Transverse colon (tissue), 4 donors: ENCODE results near the gene WASHC3. TPM values are rescaled to one million over a fixed set of nuclear protein-coding genes. Genes with fewer than 3 reads are reported as not detected.

Source experiments
- DNase-seq: peaks from one replicate; pipeline ENCODE4 v3.0.0-alpha.2; 2019
- H3K27ac ChIP-seq, 4 donors: fragments of 200-600 bp; sonication (generic); 2 replicates each; pipeline ENCODE4 v1.5.1; 2016 to 2018; ENCODE audit warnings: inconsistent platforms in 4 of 4
- H3K27me3 ChIP-seq: fragments of 200-600 bp; sonication (generic); 2 replicates; pipeline ENCODE4 v1.5.1; 2017; ENCODE audit warnings: inconsistent platforms
- H3K36me3 ChIP-seq, 4 donors: fragments of 200-600 bp; sonication (generic); 2 replicates each; pipeline ENCODE4 v1.5.1; 2017 to 2019; ENCODE audit warnings: inconsistent platforms in 4 of 4
- H3K4me1 ChIP-seq, 4 donors: fragments of 200-600 bp; sonication (generic); 2 replicates each; pipeline ENCODE4 v1.5.1; 2017 to 2020; ENCODE audit warnings: inconsistent platforms in 4 of 4
- H3K4me3 ChIP-seq, 4 donors: fragments of 200-600 bp; sonication (generic); 1 replicate in 1 of 4; 2 replicates in 3 of 4; pipeline versions ENCODE4 v1.5.1 to v1.6.1; 2017 to 2019; ENCODE audit warnings: inconsistent platforms in 4 of 4
- H3K9me3 ChIP-seq, 2 donors: fragments of 200-600 bp; sonication (generic); 2 replicates each; pipeline ENCODE4 v1.5.1; 2017 to 2019; ENCODE audit warnings: inconsistent platforms in 2 of 2
- EP300 ChIP-seq: sonication (generic); formaldehyde crosslinking; IDR thresholded peaks from one replicate; pipeline ENCODE4 v1.6.1; 2017; ENCODE audit warnings: antibody characterized with exemption, low read depth
- POLR2A ChIP-seq: fragments of 450-650 bp; IDR thresholded peaks from one replicate; pipeline ENCODE4 v1.6.1; 2016; ENCODE audit warnings: antibody characterized with exemption, mild to moderate bottlenecking, moderate library complexity
- POLR2AphosphoS5 ChIP-seq, 3 donors: sonication (generic); formaldehyde crosslinking; IDR thresholded peaks; one replicate each; pipeline ENCODE4 v1.6.1; 2016; ENCODE audit warnings: antibody characterized with exemption in 3 of 3
- WGBS, 2 donors: methylation state at CpG; one replicate each; pipeline ENCODE4 v1.1.5; 2018; ENCODE audit warnings: low coverage in 1 of 2; 5-methylcytosine and 5-hydroxymethylcytosine counted together
- in situ Hi-C, 4 donors: fragments of 200-750 bp; cut with MboI; loops; one replicate each; pipeline versions ENCODE4 v1.15.0 to v1.15.1; 2017; ENCODE audit warnings: low sequenced_read_pairs in 3 of 4, low pct_ligation_motif_present in 1 of 4, low pct_unique_long_range_greater_than_20kb in 1 of 4
- intact Hi-C: fragments of 100-400 bp; cut with DNase I; formaldehyde crosslinking; loops from one replicate; pipeline ENCODE4 v1.15.1; 2023; ENCODE audit warnings: low total_unique reads
- total RNA-seq, 4 donors: library from RNA; depleted of rRNA; stranded (reverse); fragments of >200 nt; gene quantifications; one replicate each; pipeline ENCODE4 v1.1.0, GENCODE V29; 2016
- TF ChIP-seq, protein P1 (sequence below), 5 experiments: fragments of 200-600 bp in 3 of 5; fragments of 450-650 bp in 2 of 5; sonication (generic) in 3 of 5; IDR thresholded peaks; 1 replicate in 2 of 5; 2 replicates in 3 of 5; pipeline ENCODE4 v1.5.1; 2016 to 2017; ENCODE audit warnings: antibody characterized with exemption in 5 of 5, inconsistent platforms in 3 of 5, mild to moderate bottlenecking in 2 of 5, moderate library complexity in 1 of 5

The WASHC3 gene
- total RNA-seq, 4 donors from 2014 or later: 18.7 to 78.6 (median 52.3) TPM

DNA sequence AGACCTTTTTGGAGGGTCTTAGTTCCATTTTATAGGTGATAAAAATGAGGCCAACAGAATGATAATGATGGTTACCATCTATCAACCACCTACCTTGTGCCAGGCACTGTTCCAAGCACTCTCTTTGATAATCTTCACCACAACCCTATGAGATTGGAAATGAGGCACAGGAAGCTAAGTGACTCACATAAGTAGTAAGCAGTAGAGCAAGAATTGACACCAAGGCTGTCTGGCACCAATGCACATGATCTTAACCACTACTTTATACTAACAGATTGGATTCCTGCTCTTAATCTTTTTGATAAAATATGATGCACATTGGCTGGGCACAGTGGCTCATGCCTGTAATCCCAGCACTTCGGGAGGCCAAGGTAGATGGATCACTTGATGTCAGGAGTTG is 93.0 kb downstream of the WASHC3 start:
- Histone ChIP-seq H3K36me3 (no peaks in the 10 kb centered on the region), H3K27me3 (no peaks in the 10 kb centered on the region), H3K4me3 (no peak overlapping the region), H3K27ac (no peak overlapping the region), H3K4me1 (no peaks in the 10 kb centered on the region), H3K9me3 (no peaks in the 10 kb centered on the region)
- in situ Hi-C loops (no loop called here), intact Hi-C loops (no loop called here)
- TF ChIP-seq, protein P1, sequence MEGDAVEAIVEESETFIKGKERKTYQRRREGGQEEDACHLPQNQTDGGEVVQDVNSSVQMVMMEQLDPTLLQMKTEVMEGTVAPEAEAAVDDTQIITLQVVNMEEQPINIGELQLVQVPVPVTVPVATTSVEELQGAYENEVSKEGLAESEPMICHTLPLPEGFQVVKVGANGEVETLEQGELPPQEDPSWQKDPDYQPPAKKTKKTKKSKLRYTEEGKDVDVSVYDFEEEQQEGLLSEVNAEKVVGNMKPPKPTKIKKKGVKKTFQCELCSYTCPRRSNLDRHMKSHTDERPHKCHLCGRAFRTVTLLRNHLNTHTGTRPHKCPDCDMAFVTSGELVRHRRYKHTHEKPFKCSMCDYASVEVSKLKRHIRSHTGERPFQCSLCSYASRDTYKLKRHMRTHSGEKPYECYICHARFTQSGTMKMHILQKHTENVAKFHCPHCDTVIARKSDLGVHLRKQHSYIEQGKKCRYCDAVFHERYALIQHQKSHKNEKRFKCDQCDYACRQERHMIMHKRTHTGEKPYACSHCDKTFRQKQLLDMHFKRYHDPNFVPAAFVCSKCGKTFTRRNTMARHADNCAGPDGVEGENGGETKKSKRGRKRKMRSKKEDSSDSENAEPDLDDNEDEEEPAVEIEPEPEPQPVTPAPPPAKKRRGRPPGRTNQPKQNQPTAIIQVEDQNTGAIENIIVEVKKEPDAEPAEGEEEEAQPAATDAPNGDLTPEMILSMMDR (IDR thresholded peaks at IDR 0.05): no peak
- TF ChIP-seq POLR2AphosphoS5 (IDR thresholded peaks at IDR 0.05): no peak
- TF ChIP-seq POLR2A: no peak
- no peak for TF ChIP-seq EP300
- DNase-seq: no peak
- WGBS, 2 donors: 92% methylated on average over 1 of the region's 1 CpG; no CpG with 5 or more reads in 1 of the 2 donors

DNA sequence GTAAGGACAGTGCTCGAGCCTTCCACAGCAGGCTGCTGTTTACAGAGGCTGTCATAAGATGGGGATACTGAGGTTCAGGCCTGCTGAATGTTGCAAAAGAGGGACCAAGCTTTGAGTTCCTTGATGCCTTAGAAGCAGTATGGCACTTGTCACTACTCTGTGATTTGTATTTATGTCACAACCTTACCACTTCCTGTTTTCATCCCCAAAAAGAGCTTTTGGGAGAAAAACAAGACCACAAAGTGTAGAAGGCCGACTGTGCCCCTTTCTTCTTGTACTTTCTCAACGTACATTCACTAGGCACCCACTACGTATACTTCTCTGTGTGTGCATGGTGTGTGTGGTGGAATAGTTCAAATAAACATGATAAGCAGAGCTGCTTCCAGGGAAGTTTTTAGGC is 94.3 kb downstream of the WASHC3 start:
- TF ChIP-seq POLR2A: no peak
- TF ChIP-seq POLR2AphosphoS5 (IDR thresholded peaks at IDR 0.05): no peak
- TF ChIP-seq, protein P1 (IDR thresholded peaks at IDR 0.05): no peak
- no peak for TF ChIP-seq EP300
- in situ Hi-C loops: no loop called here
- WGBS, 2 donors: 60 to 73% methylated on average over 1 to 4 of the region's 4 CpGs

DNA sequence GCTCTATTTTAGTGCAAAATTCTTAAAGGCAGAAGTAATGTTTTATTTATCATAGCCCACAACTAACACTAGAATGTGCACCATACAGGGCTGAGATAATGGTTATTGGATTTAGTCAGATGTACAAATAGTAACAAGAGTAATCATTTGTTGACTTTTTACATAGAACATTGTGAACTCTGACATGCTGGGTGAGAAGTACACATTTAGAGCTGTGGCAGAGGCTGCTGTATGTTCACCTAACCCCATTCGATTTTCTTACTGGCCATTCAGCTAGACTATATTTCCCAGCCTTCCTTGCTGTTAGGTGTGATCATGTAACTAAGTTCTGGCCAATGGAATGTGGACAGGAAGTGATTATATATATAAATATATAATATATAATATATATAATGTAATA is 95.3 kb downstream of the WASHC3 start:
- in situ Hi-C loops: no loop called here

More for the DNA sequence above, 94.3 kb downstream of the WASHC3 start:
- Histone ChIP-seq H3K27me3 (no peaks in the 10 kb centered on the region), H3K9me3 (no peaks in the 10 kb centered on the region), H3K4me3 (no peak overlapping the region), H3K4me1 (no peaks in the 10 kb centered on the region), H3K36me3 (no peaks in the 10 kb centered on the region), H3K27ac (no peak overlapping the region)
- intact Hi-C loops: no loop called here
- no peak for DNase-seq

DNA sequence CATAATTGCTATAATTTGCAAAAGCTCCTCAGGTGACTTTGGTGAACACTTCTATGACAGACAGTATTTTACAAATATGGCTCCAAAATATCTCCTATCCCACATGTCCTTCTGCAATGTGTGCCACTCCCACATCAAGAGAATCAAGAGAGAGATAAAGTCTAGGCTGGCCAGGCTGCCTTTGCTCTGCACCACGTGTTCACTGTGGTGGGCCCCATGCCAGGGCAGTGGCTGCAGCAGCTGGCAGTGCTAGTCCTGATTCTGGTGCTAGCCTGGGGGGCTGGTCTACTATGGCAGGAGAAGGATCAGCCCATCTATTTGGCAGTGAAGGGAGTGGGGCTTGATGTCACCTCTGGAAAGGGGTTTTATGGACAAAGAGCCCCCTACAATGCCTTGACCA is 98.1 kb downstream of the WASHC3 start:
- Histone ChIP-seq H3K36me3 (no peaks in the 10 kb centered on the region), H3K9me3 (no peaks in the 10 kb centered on the region), H3K4me3 (no peak overlapping the region), H3K27me3 (no peaks in the 10 kb centered on the region), H3K27ac (no peak overlapping the region), H3K4me1 (no peaks in the 10 kb centered on the region)
- intact Hi-C loops: no loop called here
- DNase-seq: no peak
- in situ Hi-C loops: no loop called here
- TF ChIP-seq POLR2A (no peak), POLR2AphosphoS5 (IDR thresholded peaks at IDR 0.05) (no peak), EP300 (no peak)
- TF ChIP-seq, protein P1 (IDR thresholded peaks at IDR 0.05): no peak
- WGBS, 2 donors: 20% methylated on average over 1 of the region's 1 CpG

More for the DNA sequence above, 95.3 kb downstream of the WASHC3 start:
- no peak overlapping the region for H3K27ac ChIP-seq
- H3K4me1 ChIP-seq: no peaks in the 10 kb centered on the region
- H3K27me3 ChIP-seq: no peaks in the 10 kb centered on the region
- no peaks in the 10 kb centered on the region for H3K9me3 ChIP-seq
- H3K4me3 ChIP-seq: no peak overlapping the region
- 81 to 88% methylated on average over 1 of the region's 1 CpG for WGBS, 2 donors
- H3K36me3 ChIP-seq: no peaks in the 10 kb centered on the region
- TF ChIP-seq, protein P1 (IDR thresholded peaks at IDR 0.05): no peak
- TF ChIP-seq POLR2A: no peak
- no peak for TF ChIP-seq EP300
- TF ChIP-seq POLR2AphosphoS5 (IDR thresholded peaks at IDR 0.05): no peak
- DNase-seq: no peak
- intact Hi-C loops: no loop called here

Other genes with a start within 250 kb of the WASHC3 start
- 10 to 100 TPM; 24.1 to 83.0 (median 64.5) TPM for gene GNPTAB, start 231.0 kb downstream of the WASHC3 start, total RNA-seq
- gene DRAM1, start 184.4 kb downstream of the WASHC3 start, total RNA-seq: 10 to 100 TPM in 2 of 4 donors, 1 to 10 TPM in 2; 3.7 to 20.1 (median 8.7) TPM
- gene NUP37, start 58.1 kb upstream of the WASHC3 start, total RNA-seq: 10 to 100 TPM in 2 of 4 donors, 1 to 10 TPM in 2; 2.6 to 19.3 (median 10.2) TPM
- 1 to 10 TPM; 1.2 to 4.1 (median 2.4) TPM for gene PARPBP, start 58.2 kb upstream of the WASHC3 start, total RNA-seq
- not detected for gene PMCH, start 135.8 kb upstream of the WASHC3 start, total RNA-seq